Measurements from ENCODE around the gene RALGDS.

GRCh38 chr9:133144904-133145851 lies 24.1 kb upstream of the RALGDS start:
- TF ChIP-seq, protein P1, sequence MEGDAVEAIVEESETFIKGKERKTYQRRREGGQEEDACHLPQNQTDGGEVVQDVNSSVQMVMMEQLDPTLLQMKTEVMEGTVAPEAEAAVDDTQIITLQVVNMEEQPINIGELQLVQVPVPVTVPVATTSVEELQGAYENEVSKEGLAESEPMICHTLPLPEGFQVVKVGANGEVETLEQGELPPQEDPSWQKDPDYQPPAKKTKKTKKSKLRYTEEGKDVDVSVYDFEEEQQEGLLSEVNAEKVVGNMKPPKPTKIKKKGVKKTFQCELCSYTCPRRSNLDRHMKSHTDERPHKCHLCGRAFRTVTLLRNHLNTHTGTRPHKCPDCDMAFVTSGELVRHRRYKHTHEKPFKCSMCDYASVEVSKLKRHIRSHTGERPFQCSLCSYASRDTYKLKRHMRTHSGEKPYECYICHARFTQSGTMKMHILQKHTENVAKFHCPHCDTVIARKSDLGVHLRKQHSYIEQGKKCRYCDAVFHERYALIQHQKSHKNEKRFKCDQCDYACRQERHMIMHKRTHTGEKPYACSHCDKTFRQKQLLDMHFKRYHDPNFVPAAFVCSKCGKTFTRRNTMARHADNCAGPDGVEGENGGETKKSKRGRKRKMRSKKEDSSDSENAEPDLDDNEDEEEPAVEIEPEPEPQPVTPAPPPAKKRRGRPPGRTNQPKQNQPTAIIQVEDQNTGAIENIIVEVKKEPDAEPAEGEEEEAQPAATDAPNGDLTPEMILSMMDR (IDR thresholded peaks at IDR 0.05), result no peak
- no peak for TF ChIP-seq POLR2A (IDR thresholded peaks at IDR 0.05)
